HEK293T (cell line): ENCODE results near the gene ONECUT2.

Experiments
- BHLHE40 ChIP-seq: fragments of 450-650 bp; IDR thresholded peaks from 2 replicates; pipeline ENCODE4 v1.6.1; 2016; ENCODE audit warnings: mild to moderate bottlenecking, moderate library complexity, borderline replicate concordance
- CTBP1 ChIP-seq: fragments of 450-650 bp; IDR thresholded peaks from 2 replicates; pipeline ENCODE4 v1.6.1; 2016; ENCODE audit warnings: borderline replicate concordance
- HDGF ChIP-seq: fragments of 450-650 bp; IDR thresholded peaks from 2 replicates; pipeline ENCODE4 v1.6.1; 2017; ENCODE audit warnings: antibody characterized with exemption, borderline replicate concordance
- L3MBTL2 ChIP-seq: fragments of 450-650 bp; conservative IDR thresholded peaks from 2 replicates; pipeline ENCODE4 v1.6.1; 2016; ENCODE audit warnings: mild to moderate bottlenecking
- SUZ12 ChIP-seq: fragments of 450-650 bp; IDR thresholded peaks from 2 replicates; pipeline ENCODE4 v1.6.1; 2016; ENCODE audit warnings: mild to moderate bottlenecking
- TARDBP ChIP-seq: fragments of 450-650 bp; IDR thresholded peaks from 2 replicates; pipeline ENCODE4 v1.6.1; 2016

DNA sequence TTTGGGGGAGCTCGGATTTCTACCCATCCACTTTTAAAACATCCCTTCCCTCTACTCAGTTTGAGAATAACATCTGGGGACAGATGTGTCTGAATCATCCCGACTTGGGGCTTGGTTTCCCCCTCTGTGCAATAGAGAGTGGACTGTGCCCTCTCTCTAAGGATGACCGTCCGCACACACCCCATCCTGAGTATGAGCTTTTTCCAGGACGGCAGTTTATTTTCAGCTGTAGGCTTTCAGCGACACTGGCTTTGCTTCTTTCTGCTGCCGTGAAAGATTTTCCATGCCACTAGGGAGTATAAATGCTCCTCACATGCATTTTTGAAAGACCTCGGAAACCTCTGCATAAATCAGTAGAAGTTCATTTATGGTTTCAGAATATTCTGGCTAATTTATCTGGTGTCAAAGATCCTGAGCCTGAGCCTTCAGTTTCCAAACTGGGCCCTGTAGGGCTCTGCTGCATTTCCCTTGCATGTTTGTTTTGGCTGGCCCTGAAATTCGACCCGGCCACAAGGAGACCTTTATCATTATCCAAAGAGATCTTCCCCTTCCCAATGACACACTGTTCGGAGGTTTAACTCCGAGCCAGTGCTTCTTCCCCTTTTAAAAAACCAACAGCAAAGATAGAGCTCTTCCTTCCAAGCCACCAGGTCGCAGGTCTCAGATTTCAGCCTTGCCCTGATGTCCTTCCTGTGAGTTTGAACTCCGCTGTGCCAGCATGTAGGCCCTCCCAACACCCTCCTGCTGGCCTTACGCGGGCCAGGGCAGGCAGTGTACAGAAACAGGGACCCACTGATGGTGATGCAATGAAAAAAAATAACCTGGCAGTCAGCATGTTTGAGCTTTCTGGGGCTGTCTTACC, 98.1 kb downstream of the ONECUT2 start:
- TF ChIP-seq CTBP1 (no peak), SUZ12 (no peak), BHLHE40 (no peak), HDGF (no peak), TARDBP (no peak), L3MBTL2 (no peak)
